HUES64 (cell line): ENCODE measurements around the gene CACNA1G.

Experiments
- H3K27ac ChIP-seq: 2 replicates; pipeline ENCODE4 v1.7.0; 2013; ENCODE audit warnings: low read depth, low read length, inconsistent platforms
- H3K27me3 ChIP-seq: 2 replicates; pipeline ENCODE4 v1.6.1; 2013; ENCODE audit warnings: mild to moderate bottlenecking, low read length; ENCODE audit not compliant: insufficient read depth
- H3K36me3 ChIP-seq: 2 replicates; pipeline ENCODE4 v1.6.1; 2013; ENCODE audit warnings: mild to moderate bottlenecking, low read length; ENCODE audit not compliant: insufficient read depth
- H3K4me1 ChIP-seq: 2 replicates; pipeline ENCODE4 v1.6.1; 2013; ENCODE audit warnings: mild to moderate bottlenecking, low read length, moderate library complexity; ENCODE audit not compliant: insufficient read depth
- H3K4me3 ChIP-seq: 2 replicates; pipeline ENCODE4 v1.5.1; 2013; ENCODE audit warnings: mild to moderate bottlenecking, low read length, moderate library complexity
- H3K9ac ChIP-seq: 2 replicates; pipeline ENCODE4 v1.6.1; 2013; ENCODE audit warnings: mild to moderate bottlenecking, low read depth, low read length
- H3K9me3 ChIP-seq: 2 replicates; pipeline ENCODE4 v1.6.1; 2013; ENCODE audit warnings: low read depth, low read length; ENCODE audit not compliant: insufficient read depth
- WGBS: fragments of 150-250, 120-280 bp; methylation state at CpG from one replicate; pipeline ENCODE4 v1.1.7; 2013; ENCODE audit warnings: missing lambda C conversion rate; 5-methylcytosine and 5-hydroxymethylcytosine counted together

Gene CACNA1G

GRCh38 chr17:50661795-50662391 is 101.4 kb downstream of the CACNA1G start:
- H3K27ac ChIP-seq = peak overlapping the region; percentile 71
- WGBS = 67% methylated on average over 9 of the region's 9 CpGs
- H3K9me3 ChIP-seq = no peaks in the 10 kb centered on the region
- H3K4me1 ChIP-seq = peaks cover 12% of the 10 kb centered on the region; the same call in 1 of the 2 replicates
- peak overlapping the region; percentile 11; the same call in 1 of the 2 replicates for H3K9ac ChIP-seq
- no peak overlapping the region for H3K4me3 ChIP-seq
- H3K36me3 ChIP-seq = no peaks in the 10 kb centered on the region
- no peaks in the 10 kb centered on the region for H3K27me3 ChIP-seq

GRCh38 chr17:50662632-50663225 is 102.2 kb downstream of the CACNA1G start:
- Histone ChIP-seq H3K4me1 (peaks cover 12% of the 10 kb centered on the region; the same call in 1 of the 2 replicates), H3K27ac (no peak overlapping the region)

GRCh38 chr17:50663812-50664374 is 103.4 kb downstream of the CACNA1G start:
- WGBS = 93% methylated on average over 10 of the region's 10 CpGs
- H3K27me3 ChIP-seq = no peaks in the 10 kb centered on the region
- no peak overlapping the region for H3K9ac ChIP-seq
- no peak overlapping the region for H3K4me3 ChIP-seq
- no peaks in the 10 kb centered on the region for H3K9me3 ChIP-seq
- no peaks in the 10 kb centered on the region for H3K36me3 ChIP-seq
- peaks cover 19% of the 10 kb centered on the region for H3K4me1 ChIP-seq
- no peak overlapping the region for H3K27ac ChIP-seq

More at GRCh38 chr17:50662632-50663225, 102.2 kb downstream of the CACNA1G start:
- H3K9ac ChIP-seq = no peak overlapping the region
- H3K9me3 ChIP-seq = no peaks in the 10 kb centered on the region
- 91% methylated on average over 9 of the region's 9 CpGs for WGBS
- no peak overlapping the region for H3K4me3 ChIP-seq
- no peaks in the 10 kb centered on the region for H3K36me3 ChIP-seq
- H3K27me3 ChIP-seq = no peaks in the 10 kb centered on the region

- Histone ChIP-seq H3K36me3 (no peaks in the 10 kb centered on the region), H3K9ac (no peak overlapping the region), H3K4me3 (no peak overlapping the region), H3K27me3 (no peaks in the 10 kb centered on the region), H3K27ac (no peak overlapping the region), H3K9me3 (no peaks in the 10 kb centered on the region), H3K4me1 (peaks cover 19% of the 10 kb centered on the region)
- WGBS = 93% methylated on average over 12 of the region's 12 CpGs
These were observed 104.4 kb downstream of the CACNA1G start for GRCh38 chr17:50664788-50665458.

GRCh38 chr17:50665838-50666237 is 105.3 kb downstream of the CACNA1G start:
- H3K4me3 ChIP-seq = no peak overlapping the region
- 85% methylated on average over 5 of the region's 5 CpGs for WGBS
- no peaks in the 10 kb centered on the region for H3K27me3 ChIP-seq
- no peak overlapping the region for H3K9ac ChIP-seq
- peaks cover 19% of the 10 kb centered on the region for H3K4me1 ChIP-seq
- no peak overlapping the region for H3K27ac ChIP-seq
- H3K9me3 ChIP-seq = no peaks in the 10 kb centered on the region
- no peaks in the 10 kb centered on the region for H3K36me3 ChIP-seq

- no peaks in the 10 kb centered on the region for H3K27me3 ChIP-seq
- peaks cover 18% of the 10 kb centered on the region for H3K4me1 ChIP-seq
- H3K9ac ChIP-seq = no peak overlapping the region
- 95% methylated on average over 8 of the region's 8 CpGs for WGBS
- H3K36me3 ChIP-seq = no peaks in the 10 kb centered on the region
- H3K9me3 ChIP-seq = no peaks in the 10 kb centered on the region
- H3K27ac ChIP-seq = no peak overlapping the region
- no peak overlapping the region for H3K4me3 ChIP-seq
These were observed 105.8 kb downstream of the CACNA1G start for GRCh38 chr17:50666316-50666715.

GRCh38 chr17:50667259-50668024 is 106.9 kb downstream of the CACNA1G start:
- Histone ChIP-seq H3K4me3 (no peak overlapping the region), H3K27ac (no peak overlapping the region), H3K9ac (no peak overlapping the region), H3K9me3 (no peaks in the 10 kb centered on the region), H3K4me1 (peaks cover 10% of the 10 kb centered on the region; the same call in 1 of the 2 replicates), H3K27me3 (no peaks in the 10 kb centered on the region), H3K36me3 (no peaks in the 10 kb centered on the region)
- 95% methylated on average over 14 of the region's 14 CpGs for WGBS

GRCh38 chr17:50668025-50668837 is 107.7 kb downstream of the CACNA1G start:
- peak overlapping the region; percentile 6; the same call in 1 of the 2 replicates for H3K4me3 ChIP-seq
- peaks cover 7% of the 10 kb centered on the region; the same call in 1 of the 2 replicates for H3K4me1 ChIP-seq
- 50% methylated on average over 8 of the region's 8 CpGs for WGBS
- no peaks in the 10 kb centered on the region for H3K36me3 ChIP-seq
- peak overlapping the region; percentile 52; the same call in 1 of the 2 replicates for H3K27ac ChIP-seq
- 0 out of 2 replicates have a peak overlapping the region, but pooled peaks have one; percentile 46 for H3K9ac ChIP-seq
- H3K27me3 ChIP-seq = no peaks in the 10 kb centered on the region
- no peaks in the 10 kb centered on the region for H3K9me3 ChIP-seq

- 82% methylated on average over 9 of the region's 9 CpGs for WGBS
- peaks cover 7% of the 10 kb centered on the region; the same call in 1 of the 2 replicates for H3K4me1 ChIP-seq
- no peaks in the 10 kb centered on the region for H3K36me3 ChIP-seq
- H3K9ac ChIP-seq = no peak overlapping the region
- no peak overlapping the region for H3K4me3 ChIP-seq
- H3K27me3 ChIP-seq = no peaks in the 10 kb centered on the region
- H3K27ac ChIP-seq = no peak overlapping the region
- H3K9me3 ChIP-seq = no peaks in the 10 kb centered on the region
These were observed 108.5 kb downstream of the CACNA1G start for GRCh38 chr17:50668838-50669581.
